Suprapubic skin (tissue), 4 donors: ENCODE data around the gene MCRIP2. TPM values are rescaled to one million over a fixed set of nuclear protein-coding genes. Genes with fewer than 3 reads are reported as not detected.

Experiments
- DNase-seq, 2 donors: peaks; one replicate each; pipeline ENCODE4 v3.0.0-alpha.2; 2019; ENCODE audit warnings: low spot score in 2 of 2
- H3K27ac ChIP-seq: fragments of 200-600 bp; sonication (generic); one replicate; pipeline ENCODE4 v1.5.1; 2019
- H3K27me3 ChIP-seq: fragments of 200-600 bp; sonication (generic); one replicate; pipeline ENCODE4 v1.5.1; 2019
- H3K36me3 ChIP-seq: fragments of 200-600 bp; sonication (generic); one replicate; pipeline ENCODE4 v1.5.1; 2019
- H3K4me1 ChIP-seq: fragments of 200-600 bp; sonication (generic); one replicate; pipeline ENCODE4 v1.5.1; 2019
- H3K4me3 ChIP-seq: fragments of 200-600 bp; sonication (generic); one replicate; pipeline ENCODE4 v1.5.1; 2019; ENCODE audit warnings: mild to moderate bottlenecking
- H3K9me3 ChIP-seq: fragments of 200-600 bp; sonication (generic); one replicate; pipeline ENCODE4 v1.5.1; 2019
- CTCF ChIP-seq, 2 donors: fragments of 200-600 bp in 1 of 2; fragments of 450-650 bp in 1 of 2; sonication (generic) in 1 of 2; IDR thresholded peaks; one replicate each; pipeline ENCODE4 v1.5.1; 2016 to 2019; ENCODE audit warnings: antibody characterized with exemption in 2 of 2, mild to moderate bottlenecking in 1 of 2, moderate library complexity in 1 of 2
- EP300 ChIP-seq: sonication (generic); formaldehyde crosslinking; IDR thresholded peaks from one replicate; pipeline ENCODE4 v1.6.1; 2017; ENCODE audit warnings: antibody characterized with exemption
- POLR2A ChIP-seq, 2 donors: fragments of 450-650 bp; IDR thresholded peaks; one replicate each; pipeline ENCODE4 v1.6.1; 2017; ENCODE audit warnings: antibody characterized with exemption in 2 of 2, mild to moderate bottlenecking in 2 of 2, moderate library complexity in 2 of 2
- POLR2AphosphoS5 ChIP-seq, 3 donors: sonication (generic); formaldehyde crosslinking; IDR thresholded peaks; one replicate each; pipeline ENCODE4 v1.6.1; 2017; ENCODE audit warnings: antibody characterized with exemption in 3 of 3
- WGBS: methylation state at CpG from one replicate; pipeline ENCODE4 v1.1.5; 2018; 5-methylcytosine and 5-hydroxymethylcytosine counted together
- total RNA-seq, 4 donors: library from RNA; depleted of rRNA; stranded (reverse); fragments of >200 nt; gene quantifications; one replicate each; pipeline ENCODE4 v1.1.0, GENCODE V29; 2016

MCRIP2 gene
- total RNA-seq, 4 donors from 2014 or later, result 10.3 to 29.8 (median 24.2) TPM

GRCh38 chr16:677316-678190 lies 35.9 kb downstream of the MCRIP2 start:
- H3K4me1 ChIP-seq, result peaks cover 72% of the 10 kb centered on the region
- peaks cover 24% of the 10 kb centered on the region for H3K36me3 ChIP-seq
- WGBS, result 77% methylated on average over 8 of the region's 57 CpGs
- H3K9me3 ChIP-seq, result no peaks in the 10 kb centered on the region
- H3K27ac ChIP-seq, result no peak overlapping the region
- peak overlapping the region; percentile 5 for H3K4me3 ChIP-seq
- no peak for TF ChIP-seq POLR2AphosphoS5 (IDR thresholded peaks at IDR 0.05)
- TF ChIP-seq EP300, result no peak
- no peak for TF ChIP-seq POLR2A (IDR thresholded peaks at IDR 0.05)
- TF ChIP-seq CTCF (IDR thresholded peaks at IDR 0.05), result no peak
- peaks cover 4% of the 10 kb centered on the region for H3K27me3 ChIP-seq
- no peak for DNase-seq

- peaks cover 80% of the 10 kb centered on the region for H3K4me1 ChIP-seq
- H3K9me3 ChIP-seq, result no peaks in the 10 kb centered on the region
- no peak for DNase-seq
- H3K36me3 ChIP-seq, result peaks cover 22% of the 10 kb centered on the region
- H3K27me3 ChIP-seq, result peaks cover 4% of the 10 kb centered on the region
- H3K27ac ChIP-seq, result no peak overlapping the region
- H3K4me3 ChIP-seq, result no peak overlapping the region
- 74% methylated on average over 14 of the region's 21 CpGs for WGBS
- TF ChIP-seq CTCF (IDR thresholded peaks at IDR 0.05) (no peak), EP300 (no peak), POLR2AphosphoS5 (IDR thresholded peaks at IDR 0.05) (no peak), POLR2A (IDR thresholded peaks at IDR 0.05) (no peak)
These were observed 36.7 kb downstream of the MCRIP2 start for GRCh38 chr16:678209-678857.

DNA sequence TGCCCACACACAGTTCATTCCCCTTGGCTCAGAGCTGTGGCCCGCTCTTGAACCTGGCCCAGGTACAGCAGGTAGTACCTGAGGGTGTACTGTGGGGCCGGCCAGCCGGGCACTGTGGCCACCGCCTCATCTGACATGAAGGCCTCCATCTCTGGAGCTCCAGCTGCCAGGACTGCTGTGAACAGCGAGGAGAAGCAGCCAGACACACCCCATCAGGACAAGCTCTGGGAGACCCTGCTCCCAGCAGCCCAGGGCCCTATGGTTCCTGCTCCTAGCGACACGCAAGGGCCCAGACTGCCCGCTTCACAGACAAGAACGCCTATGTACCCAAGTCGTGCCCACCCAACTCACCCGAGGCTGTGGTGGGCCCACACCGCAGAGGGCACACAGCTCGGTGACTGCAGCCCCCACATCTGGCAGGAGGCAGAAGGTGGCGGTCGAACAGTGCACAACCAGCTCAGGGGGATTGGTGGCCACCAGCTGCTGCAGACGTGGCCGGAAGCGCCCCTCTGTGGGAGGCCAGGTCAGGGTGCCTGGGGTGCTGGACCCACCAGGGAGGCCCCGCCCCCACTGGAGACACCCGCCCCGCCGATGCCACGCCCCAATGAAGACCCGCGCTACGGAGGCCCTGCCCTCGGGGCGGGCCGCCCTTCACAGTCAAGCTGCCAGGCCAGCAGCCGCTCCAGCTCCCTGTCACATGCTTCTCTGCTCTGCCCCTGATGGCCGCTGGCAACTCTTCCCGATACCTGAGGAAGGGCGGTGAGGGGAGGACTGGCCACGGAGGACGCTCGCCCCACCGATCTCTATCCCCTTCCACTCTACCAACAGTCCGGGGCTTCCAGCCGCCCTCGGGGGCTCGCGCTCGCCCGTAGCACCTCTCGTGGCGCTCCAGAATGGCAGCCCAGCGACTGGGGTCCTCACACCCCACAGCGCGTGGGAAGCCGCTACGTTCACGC lies 37.5 kb downstream of the MCRIP2 start:
- Histone ChIP-seq H3K9me3 (no peaks in the 10 kb centered on the region), H3K27ac (peak overlapping the region; percentile 65), H3K27me3 (peaks cover 4% of the 10 kb centered on the region), H3K36me3 (peaks cover 16% of the 10 kb centered on the region), H3K4me1 (peaks cover 86% of the 10 kb centered on the region), H3K4me3 (peak overlapping the region; percentile 84)
- TF ChIP-seq CTCF (IDR thresholded peaks at IDR 0.05) (no peak), POLR2AphosphoS5 (IDR thresholded peaks at IDR 0.05) (no peak), EP300 (no peak), POLR2A (IDR thresholded peaks at IDR 0.05) (no peak)
- DNase-seq, result peak in 1 of 2 donors; percentile 90
- WGBS, result no CpG with 5 or more reads among the region's 52 CpGs

GRCh38 chr16:679814-680624 lies 38.4 kb downstream of the MCRIP2 start, which contains the start of gene STUB1:
Gene STUB1, plus strand, starts transcription at chr16:680410. Its CDS starts 116 bp downstream, at chr16:680526.
- H3K4me1 ChIP-seq, result peaks cover 90% of the 10 kb centered on the region
- H3K36me3 ChIP-seq, result peaks cover 16% of the 10 kb centered on the region
- H3K9me3 ChIP-seq, result no peaks in the 10 kb centered on the region
- TF ChIP-seq POLR2A (IDR thresholded peaks at IDR 0.05) (peak; percentile 27 to 71), CTCF (IDR thresholded peaks at IDR 0.05) (no peak), POLR2AphosphoS5 (IDR thresholded peaks at IDR 0.05) (peak in 1 of 3 donors; percentile 66), EP300 (no peak)
- WGBS, result 0% methylated on average over 6 of the region's 91 CpGs
- H3K27me3 ChIP-seq, result peaks cover 4% of the 10 kb centered on the region
- H3K27ac ChIP-seq, result peak within 1 kb of the TSS; percentile 92
- DNase-seq, result peak; percentile 91 to 94
- peak within 1 kb of the TSS; percentile 84 for H3K4me3 ChIP-seq
